Hematopoietic multipotent progenitor cell treated with erythropoietin and hydrocortisone succinate and interleukin-3 and kit ligand, for 8 days (in vitro differentiated cells): ENCODE measurements around the gene BCKDK.
A peak's percentile ranks its signal among the peaks of the same experiment; 100 is the strongest.
"Not testable (repeated sequence)": the region's sequence is repeated elsewhere in the genome, so short reads cannot be mapped to it uniquely, and the experiment has no call there.

Experiments used
- DNase-seq: peaks from one replicate; pipeline ENCODE4 v3.0.0-alpha.2; 2015

BCKDK gene

DNA sequence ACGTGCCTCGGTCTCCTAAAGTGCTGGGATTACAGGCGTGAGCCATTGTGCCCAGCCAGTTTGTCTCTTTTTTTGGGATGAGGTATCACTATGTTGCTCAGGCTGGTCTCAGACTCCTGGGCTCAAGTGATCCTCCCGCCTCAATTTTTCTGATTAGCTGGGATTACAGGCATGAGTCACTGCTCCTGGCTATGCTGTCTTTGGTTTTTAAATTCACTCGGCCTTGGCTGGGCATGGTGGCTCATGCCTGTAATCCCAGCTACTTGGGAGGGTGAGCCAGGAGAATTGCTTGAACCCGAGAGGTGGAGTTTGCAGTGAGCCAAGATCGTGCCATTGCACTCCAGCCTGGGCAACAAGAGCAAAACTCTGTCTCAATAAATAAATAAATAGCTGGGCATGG, 36.2 kb downstream of the BCKDK start:
- DNase-seq = not testable (repeated sequence)

DNA sequence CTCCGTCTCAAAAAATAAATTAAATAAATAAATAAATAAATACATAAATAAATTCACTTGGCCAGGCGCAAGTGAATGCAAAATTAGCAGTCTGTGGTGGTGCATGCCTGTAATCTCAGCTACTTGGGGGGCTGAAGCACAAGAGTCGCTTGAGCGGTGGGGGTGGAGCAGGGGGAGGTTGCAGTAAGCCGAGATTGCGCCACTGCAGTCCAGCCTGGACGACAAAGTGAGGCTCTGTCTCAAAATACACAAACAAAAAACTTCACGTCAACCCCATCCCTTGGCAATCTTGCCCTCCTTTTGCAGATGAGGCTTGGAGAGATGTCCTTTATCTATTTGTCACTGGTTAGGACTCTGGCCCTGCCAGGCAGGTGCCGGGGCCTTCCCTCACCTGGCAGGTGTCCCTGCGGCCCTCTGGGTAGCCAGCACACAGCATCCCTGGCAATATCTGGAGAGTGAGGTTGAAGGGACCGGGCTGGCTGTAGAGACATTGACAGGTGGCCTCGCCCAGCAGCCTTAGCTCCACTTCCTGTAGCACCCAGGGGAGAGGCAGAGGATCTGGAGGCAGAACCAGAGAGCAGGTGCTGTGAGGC, 37.3 kb downstream of the BCKDK start:
- no peak for DNase-seq

DNA sequence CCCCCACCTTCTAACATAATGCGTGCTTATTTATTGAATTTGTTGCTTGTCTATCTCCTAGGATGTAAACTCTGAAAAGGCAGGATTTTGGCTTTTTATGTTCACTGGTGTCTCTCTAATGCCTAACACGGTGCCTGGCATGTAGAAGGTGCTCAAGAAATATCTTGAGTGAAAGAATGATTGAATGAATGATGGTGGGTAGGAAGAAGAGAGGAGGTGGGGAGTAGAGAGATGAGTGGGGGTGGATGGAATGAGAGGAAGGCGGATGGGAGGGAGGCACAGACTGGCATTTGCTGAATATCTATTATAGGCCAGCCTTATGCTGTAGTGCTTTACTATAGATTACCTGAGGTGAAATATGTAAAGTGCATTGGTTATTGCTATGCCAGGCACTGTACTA, 39.4 kb downstream of the BCKDK start:
- no peak for DNase-seq

DNA sequence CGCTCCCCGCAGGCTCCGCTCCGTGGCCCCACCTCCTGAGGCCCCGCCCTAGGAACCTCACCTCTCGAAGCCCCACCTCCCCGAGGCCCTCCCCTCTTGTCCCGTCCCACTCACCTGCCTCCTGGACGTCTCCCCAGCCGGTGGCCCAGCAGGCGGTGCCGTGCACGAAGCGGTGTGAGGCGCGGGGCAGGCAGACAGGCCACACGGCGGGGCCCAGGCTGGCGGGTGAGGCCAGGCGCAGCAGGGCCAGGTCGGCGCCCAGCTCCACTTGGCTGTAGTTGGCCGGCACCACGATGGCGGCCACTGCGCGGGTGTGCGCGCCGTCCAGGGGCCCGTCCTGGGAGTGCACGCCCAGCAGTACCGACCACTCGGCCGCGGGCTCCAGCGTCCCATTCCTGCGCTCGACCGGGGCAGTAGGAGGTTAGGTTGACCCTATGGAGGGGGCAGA, 40.1 kb downstream of the BCKDK start:
- DNase-seq = no peak

DNA sequence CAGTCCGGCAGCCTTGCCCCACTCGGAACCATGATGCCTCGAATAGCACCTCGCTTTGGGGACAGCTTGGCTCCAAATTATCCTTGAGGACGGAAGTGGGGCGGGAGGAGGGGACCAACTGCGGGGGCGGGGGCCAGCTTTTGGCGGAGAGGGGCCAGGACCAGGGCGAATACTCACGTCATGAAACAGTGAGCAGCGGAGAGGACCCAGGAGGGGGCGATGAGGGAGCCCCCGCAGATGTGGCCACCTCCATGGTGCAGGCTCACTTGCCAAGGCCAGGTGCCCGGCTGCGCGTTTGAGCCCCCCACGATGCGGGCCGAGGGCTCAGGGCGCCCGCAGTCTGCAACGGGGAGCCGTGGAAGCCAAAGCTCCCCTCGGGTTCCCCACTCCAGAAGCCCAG, 40.7 kb downstream of the BCKDK start:
- no peak for DNase-seq

DNA sequence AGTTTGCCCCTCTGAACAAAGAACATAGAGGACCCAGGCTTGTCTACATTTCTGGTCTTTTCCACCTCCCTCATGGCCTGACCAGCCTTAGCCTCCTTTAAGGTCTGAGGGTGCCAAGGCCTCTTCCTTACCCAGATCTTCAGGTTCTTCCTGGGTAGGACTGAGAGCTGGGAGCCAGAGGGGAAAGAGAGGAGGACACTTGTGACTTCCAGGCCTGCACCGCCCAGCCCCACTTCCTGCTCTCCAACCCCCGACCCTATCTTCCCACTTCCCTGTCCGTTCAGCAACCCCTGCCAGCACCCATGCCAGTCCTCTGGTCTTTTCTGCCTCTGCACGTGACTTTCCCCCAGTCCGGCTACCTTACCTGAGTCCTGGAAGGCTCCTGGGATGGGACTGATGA, 41.1 kb downstream of the BCKDK start:
- DNase-seq = no peak

DNA sequence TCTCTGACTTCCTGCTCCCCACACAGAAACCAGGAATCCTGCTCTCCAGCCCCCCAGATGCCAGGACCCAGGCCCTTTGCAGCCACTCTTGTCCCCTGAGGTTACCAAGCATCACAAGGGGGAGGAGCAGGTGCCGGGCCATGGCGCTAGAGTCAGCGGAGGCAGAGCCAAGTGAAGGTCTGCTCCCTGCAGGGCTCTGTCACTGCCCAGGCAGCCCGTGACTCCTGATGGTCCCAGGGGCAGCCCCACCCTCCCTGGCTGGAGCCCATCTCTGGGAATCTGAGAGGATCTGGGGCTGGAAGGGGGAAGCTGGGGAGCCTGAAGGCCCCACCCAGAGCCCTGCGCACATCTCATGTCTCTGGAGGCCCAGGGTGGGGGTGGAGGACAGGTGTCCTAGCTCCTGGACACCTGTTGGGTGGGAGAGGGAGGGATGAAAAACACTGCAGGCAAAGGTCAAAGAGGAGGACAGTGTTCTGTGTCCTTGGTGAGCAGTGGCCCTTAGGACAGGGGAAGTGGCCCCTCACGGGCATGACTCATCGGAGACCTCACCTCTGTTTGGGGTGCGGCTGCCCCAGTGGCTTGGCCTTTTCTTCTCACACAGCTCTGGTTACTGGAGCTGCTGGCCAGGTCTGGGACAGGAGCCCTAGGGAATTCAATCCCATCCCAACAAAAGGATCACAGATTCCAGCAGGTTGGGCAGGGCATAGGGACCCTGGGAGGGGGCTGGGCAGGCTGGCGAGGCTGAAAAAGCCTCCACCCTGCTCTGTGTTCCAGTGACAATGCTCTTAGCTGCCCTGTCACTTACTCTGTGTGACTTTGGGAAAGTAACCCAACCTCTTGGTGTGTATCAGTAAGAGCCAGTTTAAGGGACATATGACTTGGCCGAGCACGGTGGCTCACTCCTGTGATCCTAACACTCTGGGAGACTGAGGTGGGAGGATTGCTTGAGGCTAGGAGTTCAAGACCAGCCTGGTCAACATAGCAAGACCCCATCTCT, 42.0 kb downstream of the BCKDK start, which contains the start of gene PRSS36:
Gene PRSS36, minus strand, starts transcription at position 173 of the 997 bp plus-strand sequence. Its CDS starts 31 bp downstream, at position 142.
- DNase-seq = no peak

DNA sequence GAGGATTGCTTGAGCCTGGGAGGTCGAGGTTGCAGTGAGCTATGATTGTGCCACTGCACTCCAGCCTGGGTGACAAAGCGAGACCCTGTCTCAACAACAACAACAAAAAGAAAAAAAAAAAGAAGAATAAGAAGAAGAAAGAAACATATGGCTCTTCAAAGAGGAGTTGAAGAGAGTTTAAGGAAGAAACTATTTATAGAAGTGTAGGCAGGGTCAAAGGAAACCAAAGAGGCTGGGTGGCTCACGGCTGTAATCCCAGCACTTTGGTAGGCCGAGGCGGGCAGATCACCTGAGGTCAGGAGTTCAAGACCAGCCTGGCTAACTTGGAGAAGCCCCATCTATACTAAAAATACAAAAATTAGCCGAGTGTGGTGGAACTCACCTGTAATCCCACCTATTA, 42.8 kb downstream of the BCKDK start:
- DNase-seq = not testable (repeated sequence)

DNA sequence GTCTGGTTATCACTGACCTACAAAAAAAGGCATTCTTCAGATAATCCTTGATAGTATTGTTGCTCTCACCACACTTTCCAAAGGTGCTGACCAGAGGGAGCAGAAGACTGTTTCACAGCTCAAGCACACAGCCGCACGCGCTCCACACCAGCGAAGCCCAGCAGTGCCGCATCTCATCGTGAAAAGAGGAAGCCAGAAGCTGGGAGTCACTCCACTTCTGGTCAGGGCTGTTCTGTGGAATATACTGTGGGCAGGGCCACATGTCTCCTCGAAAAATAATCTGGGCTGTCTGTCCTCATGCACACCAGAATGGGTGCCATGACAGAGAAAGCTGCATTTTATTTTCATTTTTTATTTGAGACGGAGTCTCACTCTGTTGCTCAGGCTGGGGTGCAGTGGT, 49.0 kb downstream of the BCKDK start:
- DNase-seq = peak; percentile 35
